ENCODE measurements around the gene KRT71.

Gene KRT71

GRCh38 chr12:52584156-52584682, 31.3 kb upstream of the KRT71 start:
- TF ChIP-seq, protein P1, sequence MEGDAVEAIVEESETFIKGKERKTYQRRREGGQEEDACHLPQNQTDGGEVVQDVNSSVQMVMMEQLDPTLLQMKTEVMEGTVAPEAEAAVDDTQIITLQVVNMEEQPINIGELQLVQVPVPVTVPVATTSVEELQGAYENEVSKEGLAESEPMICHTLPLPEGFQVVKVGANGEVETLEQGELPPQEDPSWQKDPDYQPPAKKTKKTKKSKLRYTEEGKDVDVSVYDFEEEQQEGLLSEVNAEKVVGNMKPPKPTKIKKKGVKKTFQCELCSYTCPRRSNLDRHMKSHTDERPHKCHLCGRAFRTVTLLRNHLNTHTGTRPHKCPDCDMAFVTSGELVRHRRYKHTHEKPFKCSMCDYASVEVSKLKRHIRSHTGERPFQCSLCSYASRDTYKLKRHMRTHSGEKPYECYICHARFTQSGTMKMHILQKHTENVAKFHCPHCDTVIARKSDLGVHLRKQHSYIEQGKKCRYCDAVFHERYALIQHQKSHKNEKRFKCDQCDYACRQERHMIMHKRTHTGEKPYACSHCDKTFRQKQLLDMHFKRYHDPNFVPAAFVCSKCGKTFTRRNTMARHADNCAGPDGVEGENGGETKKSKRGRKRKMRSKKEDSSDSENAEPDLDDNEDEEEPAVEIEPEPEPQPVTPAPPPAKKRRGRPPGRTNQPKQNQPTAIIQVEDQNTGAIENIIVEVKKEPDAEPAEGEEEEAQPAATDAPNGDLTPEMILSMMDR (IDR thresholded peaks at IDR 0.05; ENCODE audit: low read depth, low read length, missing control alignments): no peak
- DNase-seq (ENCODE audit: extremely low read depth, low read depth): no peak
- no peak overlapping the region for H3K4me3 ChIP-seq (replicated peaks; ENCODE audit: low read depth, low read length)

GRCh38 chr12:52582971-52583456, 30.1 kb upstream of the KRT71 start:
- TF ChIP-seq, protein P1 (IDR thresholded peaks at IDR 0.05; ENCODE audit: low read depth, low read length, missing control alignments): peak; percentile 67
- no peak overlapping the region for H3K4me3 ChIP-seq (replicated peaks; ENCODE audit: low read depth, low read length)
- DNase-seq (ENCODE audit: extremely low read depth, low read depth): peak; percentile 35

DNA sequence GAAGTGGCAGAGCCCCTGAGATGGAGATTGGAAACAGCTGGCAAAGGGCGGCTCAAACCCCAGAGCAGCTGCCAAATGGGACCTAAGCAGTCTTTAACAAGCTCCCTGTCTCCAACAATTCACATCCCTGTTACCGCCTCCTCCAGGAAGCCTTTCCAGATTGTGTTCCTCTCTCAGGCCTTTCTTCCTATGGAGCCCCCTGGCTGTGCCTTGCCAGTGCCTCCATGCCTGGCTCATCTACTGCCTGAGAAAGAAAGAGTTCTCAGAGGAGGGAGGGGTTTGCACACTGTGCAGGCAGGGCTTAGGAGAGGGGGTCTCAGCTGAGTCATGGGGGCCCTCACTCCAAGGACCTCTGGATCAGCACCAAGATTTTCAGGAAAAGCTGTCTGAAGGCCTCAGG, 29.5 kb upstream of the KRT71 start:
- no peak for DNase-seq (ENCODE audit: extremely low read depth, low read depth)
- TF ChIP-seq, protein P1 (IDR thresholded peaks at IDR 0.05; ENCODE audit: low read depth, low read length, missing control alignments): no peak
- H3K4me3 ChIP-seq (replicated peaks; ENCODE audit: low read depth, low read length): no peak overlapping the region

DNA sequence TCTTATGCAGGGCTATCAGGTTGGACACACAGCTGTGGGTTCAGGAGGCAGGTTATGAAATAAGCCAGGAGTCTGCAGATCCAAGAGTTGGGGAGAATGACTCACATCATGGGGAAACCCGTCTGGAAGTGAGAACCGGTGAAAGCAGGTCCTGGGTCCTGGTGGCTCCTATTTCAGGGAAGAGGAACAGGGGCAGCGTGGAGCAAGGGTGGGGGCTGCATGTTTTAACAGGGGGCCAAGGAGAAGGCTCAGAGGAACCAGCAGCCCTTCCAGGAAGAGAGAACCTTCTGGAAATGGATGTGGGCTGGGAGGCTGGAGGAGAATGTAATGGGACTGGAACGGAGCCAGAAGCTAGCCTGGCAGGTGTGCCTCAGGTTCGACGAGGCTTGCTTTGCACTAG, 28.5 kb upstream of the KRT71 start:
- TF ChIP-seq, protein P1 (IDR thresholded peaks at IDR 0.05; ENCODE audit: low read depth, low read length, missing control alignments): no peak
- DNase-seq (ENCODE audit: extremely low read depth, low read depth): no peak
- no peak overlapping the region for H3K4me3 ChIP-seq (replicated peaks; ENCODE audit: low read depth, low read length)

- no peak overlapping the region for H3K4me3 ChIP-seq (replicated peaks; ENCODE audit: low read depth, low read length)
- DNase-seq (ENCODE audit: extremely low read depth, low read depth): no peak
- TF ChIP-seq, protein P1 (IDR thresholded peaks at IDR 0.05; ENCODE audit: low read depth, low read length, missing control alignments): no peak
Measured at GRCh38 chr12:52581066-52581465, 28.1 kb upstream of the KRT71 start.

GRCh38 chr12:52580496-52580895, 27.6 kb upstream of the KRT71 start:
- no peak overlapping the region for H3K4me3 ChIP-seq (replicated peaks; ENCODE audit: low read depth, low read length)
- TF ChIP-seq, protein P1 (IDR thresholded peaks at IDR 0.05; ENCODE audit: low read depth, low read length, missing control alignments): no peak
- DNase-seq (ENCODE audit: extremely low read depth, low read depth): no peak

All from HFF-Myc (cell line).